Liver (tissue), 9 donors: ENCODE measurements around the gene NDUFA5. TPM values are rescaled to one million over a fixed set of nuclear protein-coding genes. Genes with fewer than 3 reads are reported as not detected.
A peak's percentile ranks its signal among the peaks of the same experiment; 100 is the strongest.

Experiments used
- DNase-seq: peaks from one replicate; pipeline ENCODE4 v3.0.0-alpha.2; 2017; ENCODE audit warnings: low spot score
- H3K27ac ChIP-seq, 2 donors: one replicate each; pipeline ENCODE4 v1.7.0; 2013; ENCODE audit warnings: inconsistent platforms in 2 of 2, low read length in 2 of 2, control low read depth in 1 of 2, low read depth in 1 of 2, mild to moderate bottlenecking in 1 of 2
- H3K27me3 ChIP-seq, 4 donors: one replicate each; pipeline versions ENCODE4 v1.6.1 to v1.7.0; 2013; ENCODE audit warnings: low read length in 3 of 4, inconsistent platforms in 1 of 4, mild to moderate bottlenecking in 1 of 4, moderate library complexity in 1 of 4; ENCODE audit not compliant: control insufficient read depth in 4 of 4, insufficient read depth in 4 of 4
- H3K36me3 ChIP-seq, 4 donors: one replicate each; pipeline versions ENCODE4 v1.6.1 to v1.7.0; 2013; ENCODE audit warnings: low read length in 3 of 4, mild to moderate bottlenecking in 3 of 4, low read depth in 1 of 4, moderate library complexity in 1 of 4; ENCODE audit not compliant: control insufficient read depth in 4 of 4, insufficient read depth in 3 of 4
- H3K4me1 ChIP-seq, 4 donors: one replicate each; pipeline versions ENCODE4 v1.6.1 to v1.7.0; 2013; ENCODE audit warnings: low read length in 3 of 4, mild to moderate bottlenecking in 3 of 4, moderate library complexity in 1 of 4; ENCODE audit not compliant: control insufficient read depth in 4 of 4, insufficient read depth in 4 of 4
- H3K4me3 ChIP-seq, 3 donors: one replicate each; pipeline versions ENCODE4 v1.6.1 to v1.7.0; 2013; ENCODE audit warnings: low read length in 3 of 3, control low read depth in 1 of 3, low read depth in 1 of 3, mild to moderate bottlenecking in 1 of 3
- H3K9ac ChIP-seq, 2 donors: one replicate each; pipeline ENCODE4 v1.7.0; 2013; ENCODE audit warnings: low read length in 2 of 2, mild to moderate bottlenecking in 2 of 2, moderate library complexity in 2 of 2, control low read depth in 1 of 2, low read depth in 1 of 2
- H3K9me3 ChIP-seq, 4 donors: one replicate each; pipeline versions ENCODE4 v1.6.1 to v1.7.0; 2013; ENCODE audit warnings: low read length in 3 of 4; ENCODE audit not compliant: control insufficient read depth in 4 of 4
- ATF3 ChIP-seq: IDR thresholded peaks from 2 replicates; pipeline ENCODE4 v1.6.1; 2016; ENCODE audit warnings: antibody characterized with exemption
- FOXA1 ChIP-seq: IDR thresholded peaks from 2 replicates; pipeline ENCODE4 v1.6.1; 2016; ENCODE audit warnings: antibody characterized with exemption
- FOXA2 ChIP-seq: IDR thresholded peaks from 2 replicates; pipeline ENCODE4 v1.6.1; 2016; ENCODE audit warnings: antibody characterized with exemption
- GABPA ChIP-seq, 2 donors: IDR thresholded peaks in 1 of 2; conservative IDR thresholded peaks in 1 of 2; 2 replicates each; pipeline ENCODE4 v1.6.1; 2016; ENCODE audit warnings: antibody characterized with exemption in 2 of 2, mild to moderate bottlenecking in 1 of 2, moderate library complexity in 1 of 2
- HNF4A ChIP-seq, 2 donors: conservative IDR thresholded peaks; 2 replicates each; pipeline ENCODE4 v1.6.1; 2016; ENCODE audit warnings: antibody characterized with exemption in 2 of 2, mild to moderate bottlenecking in 2 of 2
- HNF4G ChIP-seq: IDR thresholded peaks from 2 replicates; pipeline ENCODE4 v1.6.1; 2016; ENCODE audit warnings: antibody characterized with exemption
- JUND ChIP-seq, 2 donors: IDR thresholded peaks; 2 replicates each; pipeline ENCODE4 v1.6.1; 2016; ENCODE audit warnings: antibody characterized with exemption in 2 of 2
- NR2F2 ChIP-seq: IDR thresholded peaks from 2 replicates; pipeline ENCODE4 v1.6.1; 2016; ENCODE audit warnings: antibody characterized with exemption
- RAD21 ChIP-seq, 2 donors: IDR thresholded peaks; 2 replicates each; pipeline ENCODE4 v1.6.1; 2016; ENCODE audit warnings: antibody characterized with exemption in 2 of 2, mild to moderate bottlenecking in 2 of 2
- REST ChIP-seq: IDR thresholded peaks from 2 replicates; pipeline ENCODE4 v1.6.1; 2016; ENCODE audit warnings: antibody characterized with exemption, mild to moderate bottlenecking
- RXRA ChIP-seq, 2 donors: IDR thresholded peaks; 2 replicates each; pipeline ENCODE4 v1.6.1; 2017 to 2018; ENCODE audit warnings: antibody characterized with exemption in 2 of 2, mild to moderate bottlenecking in 1 of 2
- SP1 ChIP-seq: IDR thresholded peaks from 2 replicates; pipeline ENCODE4 v1.6.1; 2018; ENCODE audit warnings: antibody characterized with exemption, mild to moderate bottlenecking
- TAF1 ChIP-seq: conservative IDR thresholded peaks from 2 replicates; pipeline ENCODE4 v1.6.1; 2016; ENCODE audit warnings: antibody characterized with exemption, mild to moderate bottlenecking
- YY1 ChIP-seq: IDR thresholded peaks from 2 replicates; pipeline ENCODE4 v1.6.1; 2016; ENCODE audit warnings: antibody characterized with exemption, mild to moderate bottlenecking
- WGBS: extraction: QIAGEN DNeasy Blood & Tissue Kit; methylation state at CpG from one replicate; pipeline ENCODE4 v1.1.7; 2013; 5-methylcytosine and 5-hydroxymethylcytosine counted together
- polyA plus RNA-seq, 2 donors: library from polyadenylated mRNA; stranded (reverse) in 1 of 2; unstranded in 1 of 2; fragments of 200-250 nt in 1 of 2; fragments of >200 nt in 1 of 2; fragmentation: Nextera tagmentation in 1 of 2; extraction: Ambion mirVana in 1 of 2; gene quantifications; one replicate each; pipeline versions ENCODE4 v1.2.1 to v1.2.3, GENCODE V29; 2013 to 2015
- total RNA-seq, 2 donors: library from RNA; depleted of rRNA; stranded (reverse); fragments of >200 nt; gene quantifications; one replicate each; pipeline ENCODE4 v1.2.3, GENCODE V29; 2014
- TF ChIP-seq, protein P1 (sequence below): IDR thresholded peaks from 2 replicates; pipeline ENCODE4 v1.6.1; 2016; ENCODE audit warnings: antibody characterized with exemption
- donor health status: healthy.
- donor health status: healthy.
- donor health status: healthy.
- donor health status: healthy.
- donor health status: healthy.

The NDUFA5 gene
- total and polyA plus RNA-seq, 4 donors: 27.4 to 102 (median 34.4) TPM

DNA sequence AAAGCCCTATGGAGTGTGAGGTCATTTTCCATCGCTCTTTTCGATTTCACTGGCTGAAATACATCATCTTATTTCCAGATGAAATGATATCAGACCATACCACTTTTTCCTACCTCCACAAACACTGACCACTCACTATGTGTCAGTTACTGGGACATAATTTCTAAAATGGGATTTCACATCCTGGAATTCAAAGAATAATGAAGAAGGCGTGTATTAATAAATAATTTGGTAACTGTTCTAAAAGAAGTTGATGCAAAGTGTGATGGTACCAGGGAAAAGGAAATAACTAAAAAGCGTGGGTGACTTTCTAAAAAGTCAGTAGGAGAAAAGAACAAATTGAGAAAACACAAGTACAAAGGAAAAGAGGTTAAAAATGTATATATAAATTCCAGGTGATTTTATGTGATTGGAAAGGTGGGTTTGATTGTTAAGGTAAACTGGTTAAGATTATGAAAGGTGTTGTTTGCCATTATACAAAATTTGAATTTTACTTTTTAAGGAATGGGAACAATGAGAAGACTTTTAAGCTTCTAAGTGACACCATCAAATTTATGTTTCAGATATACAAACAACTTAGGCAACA, 764 bp upstream of the NDUFA5 start:
- Histone ChIP-seq H3K4me1 (peaks cover 1 to 25% (median 7%) of the 10 kb centered on the region in 4 donors), H3K9me3 (no peaks in the 10 kb centered on the region), H3K27me3 (no peaks in the 10 kb centered on the region), H3K4me3 (peak overlapping the region; percentile 77 to 99 (median 77)), H3K9ac (peak overlapping the region in 1 of 2 donors; percentile 40), H3K27ac (peak overlapping the region; percentile 16 to 30), H3K36me3 (peaks cover 0 to 8% (median under 1%) of the 10 kb centered on the region in 4 donors)
- TF ChIP-seq RXRA (IDR thresholded peaks at IDR 0.05) (no peak), TAF1 (no peak), REST (no peak), GABPA (IDR thresholded peaks at IDR 0.05 in 1 of 2, conservative IDR thresholded peaks at IDR 0.05 in 1 of 2) (no peak), ATF3 (no peak), FOXA1 (no peak), FOXA2 (no peak), HNF4A (conservative IDR thresholded peaks at IDR 0.05) (no peak), NR2F2 (no peak), JUND (IDR thresholded peaks at IDR 0.05) (no peak), YY1 (no peak), HNF4G (no peak), RAD21 (IDR thresholded peaks at IDR 0.05) (no peak), SP1 (no peak)
- TF ChIP-seq, protein P1, sequence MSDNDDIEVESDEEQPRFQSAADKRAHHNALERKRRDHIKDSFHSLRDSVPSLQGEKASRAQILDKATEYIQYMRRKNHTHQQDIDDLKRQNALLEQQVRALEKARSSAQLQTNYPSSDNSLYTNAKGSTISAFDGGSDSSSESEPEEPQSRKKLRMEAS: no peak
- 59% methylated on average over 4 of the region's 4 CpGs for WGBS
- no peak for DNase-seq

- Histone ChIP-seq H3K27me3 (no peaks in the 10 kb centered on the region), H3K4me1 (peaks cover 1 to 25% (median 7%) of the 10 kb centered on the region in 4 donors), H3K36me3 (peaks cover 3 to 8% (median 6%) of the 10 kb centered on the region in 4 donors), H3K9ac (peak overlapping the region; percentile 67 to 95), H3K27ac (peak overlapping the region; percentile 60 to 94), H3K9me3 (no peaks in the 10 kb centered on the region), H3K4me3 (peak overlapping the region; percentile 77 to 99 (median 77))
- 5% methylated on average over 12 of the region's 12 CpGs for WGBS
- no peak for TF ChIP-seq TAF1
- no peak for TF ChIP-seq RXRA (IDR thresholded peaks at IDR 0.05)
- no peak for TF ChIP-seq HNF4A (conservative IDR thresholded peaks at IDR 0.05)
- peak; percentile 96 for TF ChIP-seq REST
- no peak for TF ChIP-seq RAD21 (IDR thresholded peaks at IDR 0.05)
- DNase-seq: no peak
Measured at GRCh38 chr7:123557016-123557397, 611 bp downstream of the NDUFA5 start.
